HepG2 (cell line): ENCODE data around the gene SLCO2B1. TPM values are rescaled to one million over a fixed set of nuclear protein-coding genes. Genes with fewer than 3 reads are reported as not detected.
"Not testable (repeated sequence)": the region's sequence is repeated elsewhere in the genome, so short reads cannot be mapped to it uniquely, and the experiment has no call there.

ENCODE experiments used
- ATAC-seq: fragments of 200-7000 bp; cut with Tn5 transposase; 3 replicates; pipeline ENCODE4 v1.9.1; 2020; ENCODE audit warnings: mild to moderate bottlenecking, moderate library complexity
- BruUV-seq: library from RNA; stranded (reverse); fragments of 400-500 nt; replicated peaks from 2 replicates; lab custom pipeline; 2021; lab: Mats Ljungman, UMichigan
- CTCF ChIA-PET: fragments of 300-600 bp; formaldehyde crosslinking; extraction: SDS; loops from one replicate; lab custom pipeline; 2021; ENCODE audit warnings: low total read pairs, inconsistent platforms, low intra/inter-chr PET ratio; lab: Yijun Ruan, JAX
- POLR2A ChIA-PET: fragments of 350-600 bp; sonication (Branson Sonifier 250); formaldehyde crosslinking; loops from one replicate; lab custom pipeline; 2020; ENCODE audit warnings: antibody characterized with exemption, inconsistent platforms; lab: Yijun Ruan, JAX
- DNase-seq: peaks from one replicate; pipeline ENCODE4 v3.0.0-alpha.2; 2015; ENCODE audit warnings: low spot score
- FAIRE-seq: peaks from 3 replicates; lab custom pipeline; 2011; peaks lifted over from hg19 to GRCh38; lab: Jason Lieb, UNC
- H2AFZ ChIP-seq: one replicate; pipeline ENCODE4 v1.6.1; 2011; ENCODE audit warnings: low read length, inconsistent platforms
- H3K27ac ChIP-seq: fragments of 300-600 bp; 3 replicates; pipeline ENCODE4 v1.8.0; 2011; ENCODE audit warnings: mixed run types, mild to moderate bottlenecking, mixed read lengths, low read length, inconsistent platforms; ENCODE audit not compliant: insufficient read depth; ENCODE audit errors: extremely low read length
- H3K27me3 ChIP-seq, 2 experiments: fragments of 200-600 bp in 1 of 2; 2 replicates in 1 of 2; 3 replicates in 1 of 2; pipeline versions ENCODE4 v1.6.0 to v1.8.0; 2011; ENCODE audit warnings: low read length in 2 of 2, mild to moderate bottlenecking in 2 of 2, moderate library complexity in 2 of 2, inconsistent platforms in 1 of 2; ENCODE audit not compliant: insufficient read depth in 2 of 2, control insufficient read depth in 1 of 2
- H3K36me3 ChIP-seq, 2 experiments: fragments of 200-600 bp in 1 of 2; replicated peaks in 1 of 2; 2 replicates in 1 of 2; 3 replicates in 1 of 2; pipeline versions ENCODE4 v1.5.1 to v1.8.0; 2011; ENCODE audit warnings: low read length in 2 of 2, inconsistent platforms in 1 of 2; ENCODE audit not compliant: insufficient read depth in 2 of 2, control insufficient read depth in 1 of 2
- H3K4me1 ChIP-seq: 2 replicates; pipeline ENCODE4 v1.5.1; 2012; ENCODE audit warnings: low read length, inconsistent platforms; ENCODE audit not compliant: insufficient read depth
- H3K4me2 ChIP-seq: 2 replicates; pipeline ENCODE4 v1.6.0; 2011; ENCODE audit warnings: low read depth, low read length, inconsistent platforms
- H3K4me3 ChIP-seq, 3 experiments: fragments of 200-600 bp in 1 of 3; sonication (generic), shearing (Covaris generic) in 1 of 3; replicated peaks in 1 of 3; 2 replicates each; pipeline ENCODE4 v1.5.1; 2011 to 2016; ENCODE audit warnings: low read length in 3 of 3, inconsistent platforms in 2 of 3, low read depth in 2 of 3, mild to moderate bottlenecking in 2 of 3, control low read depth in 1 of 3, mixed read lengths in 1 of 3; ENCODE audit not compliant: insufficient read depth in 1 of 3
- H3K79me2 ChIP-seq: one replicate; pipeline ENCODE4 v1.6.1; 2011; ENCODE audit warnings: low read length, inconsistent platforms; ENCODE audit not compliant: insufficient read depth
- H3K9ac ChIP-seq: 2 replicates; pipeline ENCODE4 v1.6.0; 2011; ENCODE audit warnings: mild to moderate bottlenecking, low read depth, low read length, inconsistent platforms; ENCODE audit not compliant: insufficient read depth
- H3K9me3 ChIP-seq: 2 replicates; pipeline ENCODE4 v1.5.1; 2012; ENCODE audit warnings: mild to moderate bottlenecking, low read length
- H4K20me1 ChIP-seq: 2 replicates; pipeline ENCODE4 v1.6.0; 2011; ENCODE audit warnings: inconsistent platforms, mild to moderate bottlenecking, low read length, moderate library complexity; ENCODE audit not compliant: insufficient read depth
- LCORL ChIP-seq, 2 experiments: fragments of 450-650 bp in 1 of 2; sonication (generic) in 1 of 2; formaldehyde crosslinking in 1 of 2; IDR thresholded peaks; 2 replicates each; pipeline versions ENCODE4 v1.5.0 to v1.6.1; 2017 to 2020; ENCODE audit warnings: antibody characterized with exemption in 1 of 2, missing genetic modification reagents in 1 of 2
- NR2F6 ChIP-seq, 2 experiments: IDR thresholded peaks; 2 replicates each; pipeline ENCODE4 v1.6.1; 2016; ENCODE audit warnings: antibody characterized with exemption in 1 of 2, mild to moderate bottlenecking in 1 of 2
- ZNF12 ChIP-seq: sonication (generic); formaldehyde crosslinking; IDR thresholded peaks from 2 replicates; pipeline ENCODE4 v1.5.0; 2020; ENCODE audit warnings: missing genetic modification reagents
- ZNF160 ChIP-seq: sonication (generic); formaldehyde crosslinking; IDR thresholded peaks from 2 replicates; pipeline ENCODE4 v1.8.0; 2022; ENCODE audit warnings: mild to moderate bottlenecking, inconsistent platforms, missing genetic modification reagents
- ZNF331 ChIP-seq: sonication (generic); formaldehyde crosslinking; IDR thresholded peaks from 2 replicates; pipeline ENCODE4 v1.4.0; 2020; ENCODE audit warnings: missing genetic modification reagents
- ZNF335 ChIP-seq: sonication (generic); formaldehyde crosslinking; IDR thresholded peaks from 2 replicates; pipeline ENCODE4 v1.4.0; 2020; ENCODE audit warnings: missing genetic modification reagents
- ZSCAN22 ChIP-seq: sonication (generic); formaldehyde crosslinking; IDR thresholded peaks from 2 replicates; pipeline ENCODE4 v1.4.0; 2020; ENCODE audit warnings: mild to moderate bottlenecking, missing genetic modification reagents
- WGBS: methylation state at CpG from one replicate; pipeline ENCODE4 v1.1.6; 2017; ENCODE audit warnings: low lambda C conversion rate; 5-methylcytosine and 5-hydroxymethylcytosine counted together
- in situ Hi-C: cut with HindIII; loops from 2 replicates; pipeline ENCODE4 v1.10.0; 2017; ENCODE audit warnings: low pct_unique_long_range_greater_than_20kb; ENCODE audit not compliant: extremely low pct_ligation_motif_present
- intact Hi-C: fragments of 100-400 bp; cut with micrococcal nuclease; formaldehyde crosslinking; loops from one replicate; pipeline ENCODE4 v1.10.0; 2022; ENCODE audit not compliant: unreplicated experiment
- polyA plus RNA-seq, 8 experiments: library from polyadenylated mRNA; depleted of rRNA in 3 of 8; stranded (reverse) in 7 of 8; unstranded in 1 of 8; fragments of >200 nt; fragmentation: Illumina TruSeq in 4 of 8; extraction: Trizol in 4 of 8; gene quantifications; 2 replicates each; pipeline versions ENCODE4 v1.2.1 to v1.2.3, GENCODE V29; 2011 to 2016; ENCODE audit warnings: low read depth in 4 of 8, missing spikeins in 1 of 8, mixed read lengths in 1 of 8; ENCODE audit not compliant: insufficient read depth in 1 of 8
- total RNA-seq, 5 experiments: library from RNA; depleted of rRNA; stranded (reverse); fragments of >200 nt; fragmentation: Illumina TruSeq; extraction: Trizol; gene quantifications; 2 replicates each; pipeline ENCODE4 v1.2.3, GENCODE V29; 2016; ENCODE audit warnings: low read depth in 1 of 5

Gene SLCO2B1
- total and polyA plus RNA-seq, 2 of the 13 experiments (the other 11 are each of a cell fraction or from before 2014, with no cell fraction given): 15.3 to 19.8 TPM

- ATAC-seq: peak; percentile 35; the same call in 2 of the 3 replicates
- H2AFZ ChIP-seq: no peak overlapping the region
- CTCF ChIA-PET: no interaction called here
These were observed 45.4 kb upstream of the SLCO2B1 start for GRCh38 chr11:75105462-75105925.

GRCh38 chr11:75105967-75106681 lies 44.8 kb upstream of the SLCO2B1 start:
- WGBS: 19% methylated on average over 2 of the region's 2 CpGs
- H3K79me2 ChIP-seq, H3K4me2 ChIP-seq, DNase-seq, H2AFZ ChIP-seq, H3K27ac ChIP-seq, H3K4me1 ChIP-seq, intact Hi-C loops, BruUV-seq, CTCF ChIA-PET, H3K27me3 ChIP-seq, H3K36me3 ChIP-seq, ATAC-seq, H3K4me3 ChIP-seq, H4K20me1 ChIP-seq, H3K9ac ChIP-seq, in situ Hi-C loops, FAIRE-seq, H3K9me3 ChIP-seq: not testable (repeated sequence)
- POLR2A ChIA-PET: interaction anchor here (0.5 kb wide), 1 partner anchor 84 kb away, joined by 3 read pairs; no protein-coding TSS in a partner anchor

More at GRCh38 chr11:75105462-75105925, 45.4 kb upstream of the SLCO2B1 start:
- 26% methylated on average over 5 of the region's 9 CpGs for WGBS
- FAIRE-seq: no peak
- no peak overlapping the region for H3K9ac ChIP-seq
- H3K4me2 ChIP-seq: peak overlapping the region; percentile 45
- no peaks in the 10 kb centered on the region for H3K36me3 ChIP-seq
- no peaks in the 10 kb centered on the region for H3K79me2 ChIP-seq
- H3K27ac ChIP-seq: no peak overlapping the region
- peak; percentile 21 for DNase-seq
- POLR2A ChIA-PET: interaction anchor here (0.5 kb wide), 1 partner anchor 84 kb away, joined by 3 read pairs; no protein-coding TSS in a partner anchor
- TF ChIP-seq ZNF331 (CRISPR knock-in tag) (no peak), ZNF335 (peak; percentile 97), LCORL (IDR thresholded peaks at IDR 0.05) (no peak), LCORL (CRISPR knock-in tag; IDR thresholded peaks at IDR 0.05) (no peak), ZNF12 (CRISPR knock-in tag) (no peak), ZSCAN22 (CRISPR knock-in tag) (no peak), NR2F6 (IDR thresholded peaks at IDR 0.05) (0 out of 2 replicates have a peak, but pooled peaks have one; percentile 7), NR2F6 (CRISPR knock-in tag; IDR thresholded peaks at IDR 0.05) (no peak), ZNF160 (CRISPR knock-in tag) (no peak)
- in situ Hi-C loops: no loop called here
- H3K27me3 ChIP-seq: no peaks in the 10 kb centered on the region
- H3K4me3 ChIP-seq: no peak overlapping the region
- intact Hi-C loops: no loop called here
- no peaks in the 10 kb centered on the region for H4K20me1 ChIP-seq
- BruUV-seq: no TSS peak
- peaks cover 7% of the 10 kb centered on the region; the same call in 1 of the 2 replicates for H3K4me1 ChIP-seq
- H3K9me3 ChIP-seq: no peaks in the 10 kb centered on the region
